Liver (tissue), 9 donors: Measurements from ENCODE around the gene MPP3. TPM values are rescaled to one million over a fixed set of nuclear protein-coding genes. Genes with fewer than 3 reads are reported as not detected.

Experiments used
- DNase-seq: peaks from one replicate; pipeline ENCODE4 v3.0.0-alpha.2; 2017; ENCODE audit warnings: low spot score
- H3K27ac ChIP-seq, 2 donors: one replicate each; pipeline ENCODE4 v1.7.0; 2013; ENCODE audit warnings: inconsistent platforms in 2 of 2, low read length in 2 of 2, control low read depth in 1 of 2, low read depth in 1 of 2, mild to moderate bottlenecking in 1 of 2
- H3K27me3 ChIP-seq, 4 donors: one replicate each; pipeline versions ENCODE4 v1.6.1 to v1.7.0; 2013; ENCODE audit warnings: low read length in 3 of 4, inconsistent platforms in 1 of 4, mild to moderate bottlenecking in 1 of 4, moderate library complexity in 1 of 4; ENCODE audit not compliant: control insufficient read depth in 4 of 4, insufficient read depth in 4 of 4
- H3K36me3 ChIP-seq, 4 donors: one replicate each; pipeline versions ENCODE4 v1.6.1 to v1.7.0; 2013; ENCODE audit warnings: low read length in 3 of 4, mild to moderate bottlenecking in 3 of 4, low read depth in 1 of 4, moderate library complexity in 1 of 4; ENCODE audit not compliant: control insufficient read depth in 4 of 4, insufficient read depth in 3 of 4
- H3K4me1 ChIP-seq, 4 donors: one replicate each; pipeline versions ENCODE4 v1.6.1 to v1.7.0; 2013; ENCODE audit warnings: low read length in 3 of 4, mild to moderate bottlenecking in 3 of 4, moderate library complexity in 1 of 4; ENCODE audit not compliant: control insufficient read depth in 4 of 4, insufficient read depth in 4 of 4
- H3K4me3 ChIP-seq, 3 donors: one replicate each; pipeline versions ENCODE4 v1.6.1 to v1.7.0; 2013; ENCODE audit warnings: low read length in 3 of 3, control low read depth in 1 of 3, low read depth in 1 of 3, mild to moderate bottlenecking in 1 of 3
- H3K9ac ChIP-seq, 2 donors: one replicate each; pipeline ENCODE4 v1.7.0; 2013; ENCODE audit warnings: low read length in 2 of 2, mild to moderate bottlenecking in 2 of 2, moderate library complexity in 2 of 2, control low read depth in 1 of 2, low read depth in 1 of 2
- H3K9me3 ChIP-seq, 4 donors: one replicate each; pipeline versions ENCODE4 v1.6.1 to v1.7.0; 2013; ENCODE audit warnings: low read length in 3 of 4; ENCODE audit not compliant: control insufficient read depth in 4 of 4
- ATF3 ChIP-seq: IDR thresholded peaks from 2 replicates; pipeline ENCODE4 v1.6.1; 2016; ENCODE audit warnings: antibody characterized with exemption
- CTCF ChIP-seq: fragments of 150-350 bp; IDR thresholded peaks from 2 replicates; pipeline ENCODE4 v1.5.1; 2017; ENCODE audit warnings: improper control_type of control experiment, low read depth, low read length; ENCODE audit not compliant: missing input control
- EGR1 ChIP-seq, 2 donors: IDR thresholded peaks; 2 replicates each; pipeline ENCODE4 v1.6.1; 2016 to 2018; ENCODE audit warnings: antibody characterized with exemption in 2 of 2, low read depth in 2 of 2
- FOXA1 ChIP-seq: IDR thresholded peaks from 2 replicates; pipeline ENCODE4 v1.6.1; 2016; ENCODE audit warnings: antibody characterized with exemption
- FOXA2 ChIP-seq: IDR thresholded peaks from 2 replicates; pipeline ENCODE4 v1.6.1; 2016; ENCODE audit warnings: antibody characterized with exemption
- GABPA ChIP-seq, 2 donors: IDR thresholded peaks in 1 of 2; conservative IDR thresholded peaks in 1 of 2; 2 replicates each; pipeline ENCODE4 v1.6.1; 2016; ENCODE audit warnings: antibody characterized with exemption in 2 of 2, mild to moderate bottlenecking in 1 of 2, moderate library complexity in 1 of 2
- HNF4A ChIP-seq, 2 donors: conservative IDR thresholded peaks; 2 replicates each; pipeline ENCODE4 v1.6.1; 2016; ENCODE audit warnings: antibody characterized with exemption in 2 of 2, mild to moderate bottlenecking in 2 of 2
- HNF4G ChIP-seq: IDR thresholded peaks from 2 replicates; pipeline ENCODE4 v1.6.1; 2016; ENCODE audit warnings: antibody characterized with exemption
- JUND ChIP-seq, 2 donors: IDR thresholded peaks; 2 replicates each; pipeline ENCODE4 v1.6.1; 2016; ENCODE audit warnings: antibody characterized with exemption in 2 of 2
- MAX ChIP-seq: IDR thresholded peaks from 2 replicates; pipeline ENCODE4 v1.6.1; 2016; ENCODE audit warnings: antibody characterized with exemption
- NR2F2 ChIP-seq: IDR thresholded peaks from 2 replicates; pipeline ENCODE4 v1.6.1; 2016; ENCODE audit warnings: antibody characterized with exemption
- RAD21 ChIP-seq, 2 donors: IDR thresholded peaks; 2 replicates each; pipeline ENCODE4 v1.6.1; 2016; ENCODE audit warnings: antibody characterized with exemption in 2 of 2, mild to moderate bottlenecking in 2 of 2
- RXRA ChIP-seq, 2 donors: IDR thresholded peaks; 2 replicates each; pipeline ENCODE4 v1.6.1; 2017 to 2018; ENCODE audit warnings: antibody characterized with exemption in 2 of 2, mild to moderate bottlenecking in 1 of 2
- SP1 ChIP-seq: IDR thresholded peaks from 2 replicates; pipeline ENCODE4 v1.6.1; 2018; ENCODE audit warnings: antibody characterized with exemption, mild to moderate bottlenecking
- TAF1 ChIP-seq: conservative IDR thresholded peaks from 2 replicates; pipeline ENCODE4 v1.6.1; 2016; ENCODE audit warnings: antibody characterized with exemption, mild to moderate bottlenecking
- YY1 ChIP-seq: IDR thresholded peaks from 2 replicates; pipeline ENCODE4 v1.6.1; 2016; ENCODE audit warnings: antibody characterized with exemption, mild to moderate bottlenecking
- WGBS: extraction: QIAGEN DNeasy Blood & Tissue Kit; methylation state at CpG from one replicate; pipeline ENCODE4 v1.1.7; 2013; 5-methylcytosine and 5-hydroxymethylcytosine counted together
- polyA plus RNA-seq, 2 donors: library from polyadenylated mRNA; stranded (reverse) in 1 of 2; unstranded in 1 of 2; fragments of 200-250 nt in 1 of 2; fragments of >200 nt in 1 of 2; fragmentation: Nextera tagmentation in 1 of 2; extraction: Ambion mirVana in 1 of 2; gene quantifications; one replicate each; pipeline versions ENCODE4 v1.2.1 to v1.2.3, GENCODE V29; 2013 to 2015
- total RNA-seq, 2 donors: library from RNA; depleted of rRNA; stranded (reverse); fragments of >200 nt; gene quantifications; one replicate each; pipeline ENCODE4 v1.2.3, GENCODE V29; 2014
- TF ChIP-seq, protein P1 (sequence below): IDR thresholded peaks from 2 replicates; pipeline ENCODE4 v1.6.1; 2016; ENCODE audit warnings: antibody characterized with exemption
- TF ChIP-seq, protein P2 (sequence below): IDR thresholded peaks from 2 replicates; pipeline ENCODE4 v1.6.1; 2016; ENCODE audit warnings: antibody characterized with exemption, mild to moderate bottlenecking
- donor health status: healthy.
- donor health status: healthy.
- donor health status: healthy.
- donor health status: healthy.
- donor health status: healthy.

MPP3 gene
- total and polyA plus RNA-seq, 4 donors, result 0.23 to 1.3 (median 0.72) TPM

DNA sequence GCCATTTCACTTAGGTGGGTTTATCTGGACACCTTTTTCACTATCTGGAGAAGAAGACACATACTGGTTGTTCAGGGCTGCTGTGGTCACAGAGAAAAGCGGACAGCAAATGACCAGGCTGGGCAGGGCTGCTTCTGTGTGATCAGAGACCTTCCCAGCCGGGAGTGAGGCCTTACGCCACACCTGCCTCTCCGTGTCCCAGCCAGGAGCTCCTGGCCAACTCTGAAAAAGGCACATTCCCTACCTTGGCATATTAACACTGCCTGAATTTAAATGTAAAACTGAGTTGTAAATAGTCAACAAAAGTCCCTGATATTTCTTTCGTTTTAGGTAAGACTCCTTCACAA lies 65.3 kb downstream of the MPP3 start (continued):
- no peak for TF ChIP-seq JUND (IDR thresholded peaks at IDR 0.05)
- no peak for TF ChIP-seq YY1
- TF ChIP-seq FOXA2, result no peak
- no peak for TF ChIP-seq EGR1 (IDR thresholded peaks at IDR 0.05; ENCODE audit: low read depth in 2 of 2)
- no peak for TF ChIP-seq TAF1
- TF ChIP-seq NR2F2, result no peak
- TF ChIP-seq HNF4A (conservative IDR thresholded peaks at IDR 0.05), result no peak
- TF ChIP-seq MAX, result no peak

- TF ChIP-seq RAD21 (IDR thresholded peaks at IDR 0.05) (no peak), EGR1 (IDR thresholded peaks at IDR 0.05; ENCODE audit: low read depth in 2 of 2) (no peak), MAX (no peak), SP1 (no peak), HNF4G (no peak), ATF3 (no peak), HNF4A (conservative IDR thresholded peaks at IDR 0.05) (no peak), FOXA1 (no peak), FOXA2 (no peak), JUND (IDR thresholded peaks at IDR 0.05) (no peak), TAF1 (no peak), CTCF (no peak), RXRA (IDR thresholded peaks at IDR 0.05) (no peak), GABPA (IDR thresholded peaks at IDR 0.05 in 1 of 2, conservative IDR thresholded peaks at IDR 0.05 in 1 of 2) (no peak), NR2F2 (no peak)
- TF ChIP-seq, protein P1, sequence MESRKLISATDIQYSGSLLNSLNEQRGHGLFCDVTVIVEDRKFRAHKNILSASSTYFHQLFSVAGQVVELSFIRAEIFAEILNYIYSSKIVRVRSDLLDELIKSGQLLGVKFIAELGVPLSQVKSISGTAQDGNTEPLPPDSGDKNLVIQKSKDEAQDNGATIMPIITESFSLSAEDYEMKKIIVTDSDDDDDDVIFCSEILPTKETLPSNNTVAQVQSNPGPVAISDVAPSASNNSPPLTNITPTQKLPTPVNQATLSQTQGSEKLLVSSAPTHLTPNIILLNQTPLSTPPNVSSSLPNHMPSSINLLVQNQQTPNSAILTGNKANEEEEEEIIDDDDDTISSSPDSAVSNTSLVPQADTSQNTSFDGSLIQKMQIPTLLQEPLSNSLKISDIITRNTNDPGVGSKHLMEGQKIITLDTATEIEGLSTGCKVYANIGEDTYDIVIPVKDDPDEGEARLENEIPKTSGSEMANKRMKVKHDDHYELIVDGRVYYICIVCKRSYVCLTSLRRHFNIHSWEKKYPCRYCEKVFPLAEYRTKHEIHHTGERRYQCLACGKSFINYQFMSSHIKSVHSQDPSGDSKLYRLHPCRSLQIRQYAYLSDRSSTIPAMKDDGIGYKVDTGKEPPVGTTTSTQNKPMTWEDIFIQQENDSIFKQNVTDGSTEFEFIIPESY, result no peak
- TF ChIP-seq, protein P2, sequence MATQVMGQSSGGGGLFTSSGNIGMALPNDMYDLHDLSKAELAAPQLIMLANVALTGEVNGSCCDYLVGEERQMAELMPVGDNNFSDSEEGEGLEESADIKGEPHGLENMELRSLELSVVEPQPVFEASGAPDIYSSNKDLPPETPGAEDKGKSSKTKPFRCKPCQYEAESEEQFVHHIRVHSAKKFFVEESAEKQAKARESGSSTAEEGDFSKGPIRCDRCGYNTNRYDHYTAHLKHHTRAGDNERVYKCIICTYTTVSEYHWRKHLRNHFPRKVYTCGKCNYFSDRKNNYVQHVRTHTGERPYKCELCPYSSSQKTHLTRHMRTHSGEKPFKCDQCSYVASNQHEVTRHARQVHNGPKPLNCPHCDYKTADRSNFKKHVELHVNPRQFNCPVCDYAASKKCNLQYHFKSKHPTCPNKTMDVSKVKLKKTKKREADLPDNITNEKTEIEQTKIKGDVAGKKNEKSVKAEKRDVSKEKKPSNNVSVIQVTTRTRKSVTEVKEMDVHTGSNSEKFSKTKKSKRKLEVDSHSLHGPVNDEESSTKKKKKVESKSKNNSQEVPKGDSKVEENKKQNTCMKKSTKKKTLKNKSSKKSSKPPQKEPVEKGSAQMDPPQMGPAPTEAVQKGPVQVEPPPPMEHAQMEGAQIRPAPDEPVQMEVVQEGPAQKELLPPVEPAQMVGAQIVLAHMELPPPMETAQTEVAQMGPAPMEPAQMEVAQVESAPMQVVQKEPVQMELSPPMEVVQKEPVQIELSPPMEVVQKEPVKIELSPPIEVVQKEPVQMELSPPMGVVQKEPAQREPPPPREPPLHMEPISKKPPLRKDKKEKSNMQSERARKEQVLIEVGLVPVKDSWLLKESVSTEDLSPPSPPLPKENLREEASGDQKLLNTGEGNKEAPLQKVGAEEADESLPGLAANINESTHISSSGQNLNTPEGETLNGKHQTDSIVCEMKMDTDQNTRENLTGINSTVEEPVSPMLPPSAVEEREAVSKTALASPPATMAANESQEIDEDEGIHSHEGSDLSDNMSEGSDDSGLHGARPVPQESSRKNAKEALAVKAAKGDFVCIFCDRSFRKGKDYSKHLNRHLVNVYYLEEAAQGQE, result no peak
- Histone ChIP-seq H3K9ac (no peak overlapping the region), H3K27me3 (no peaks in the 10 kb centered on the region), H3K4me1 (peaks cover 2 to 32% (median 15%) of the 10 kb centered on the region in 4 donors), H3K36me3 (peaks cover 0 to 32% (median 20%) of the 10 kb centered on the region in 4 donors), H3K9me3 (no peaks in the 10 kb centered on the region), H3K27ac (no peak overlapping the region), H3K4me3 (no peak overlapping the region)
- DNase-seq, result no peak
- 89% methylated on average over 6 of the region's 6 CpGs for WGBS
These were observed 65.8 kb downstream of the MPP3 start for GRCh38 chr17:43767053-43767712.
